ENCODE measurements around the gene NRCAM. TPM values are rescaled to one million over a fixed set of nuclear protein-coding genes. Genes with fewer than 3 reads are reported as not detected.

The NRCAM gene
- total RNA-seq, 1 donor from 2014 or later: 0.14 TPM

- Histone ChIP-seq H3K36me3 (no peaks in the 10 kb centered on the region), H3K4me3 (no peak overlapping the region), H3K27ac (replicated peaks) (no peak overlapping the region), H3K9me3 (replicated peaks) (no peaks in the 10 kb centered on the region), H3K4me1 (no peaks in the 10 kb centered on the region), H3K27me3 (ENCODE audit: low read depth) (peaks cover 6% of the 10 kb centered on the region)
- DNase-seq: no peak
- intact Hi-C loops (cut with micrococcal nuclease): no loop called here
- no peak for TF ChIP-seq CTCF (IDR thresholded peaks at IDR 0.05; ENCODE audit: borderline replicate concordance)
Measured at GRCh38 chr7:108197371-108198091, 258.7 kb downstream of the NRCAM start.

DNA sequence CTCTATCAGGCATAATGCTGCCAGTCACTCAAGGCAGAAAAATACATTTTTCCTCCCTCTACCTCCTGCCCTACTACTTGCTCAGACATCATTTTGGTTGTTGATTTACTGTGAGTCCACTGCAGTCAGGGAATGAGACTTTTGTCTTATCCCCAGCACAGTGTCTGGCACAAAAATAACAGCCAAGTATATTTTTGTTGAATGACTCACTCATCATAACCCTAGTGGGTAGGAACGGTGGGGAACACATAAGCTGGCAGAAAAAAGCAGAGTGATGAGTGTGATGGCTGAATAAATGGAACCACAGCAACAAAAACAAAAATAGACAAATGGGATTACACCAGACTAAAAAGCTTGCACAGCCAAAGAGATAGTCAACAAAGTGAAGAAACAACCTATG, 260.2 kb downstream of the NRCAM start:
- Histone ChIP-seq H3K4me1 (no peaks in the 10 kb centered on the region), H3K27ac (replicated peaks) (no peak overlapping the region), H3K9me3 (replicated peaks) (no peaks in the 10 kb centered on the region), H3K36me3 (no peaks in the 10 kb centered on the region), H3K4me3 (no peak overlapping the region), H3K27me3 (ENCODE audit: low read depth) (no peaks in the 10 kb centered on the region)
- TF ChIP-seq CTCF (IDR thresholded peaks at IDR 0.05; ENCODE audit: borderline replicate concordance): no peak
- intact Hi-C loops (cut with micrococcal nuclease): no loop called here
- DNase-seq: no peak

DNA sequence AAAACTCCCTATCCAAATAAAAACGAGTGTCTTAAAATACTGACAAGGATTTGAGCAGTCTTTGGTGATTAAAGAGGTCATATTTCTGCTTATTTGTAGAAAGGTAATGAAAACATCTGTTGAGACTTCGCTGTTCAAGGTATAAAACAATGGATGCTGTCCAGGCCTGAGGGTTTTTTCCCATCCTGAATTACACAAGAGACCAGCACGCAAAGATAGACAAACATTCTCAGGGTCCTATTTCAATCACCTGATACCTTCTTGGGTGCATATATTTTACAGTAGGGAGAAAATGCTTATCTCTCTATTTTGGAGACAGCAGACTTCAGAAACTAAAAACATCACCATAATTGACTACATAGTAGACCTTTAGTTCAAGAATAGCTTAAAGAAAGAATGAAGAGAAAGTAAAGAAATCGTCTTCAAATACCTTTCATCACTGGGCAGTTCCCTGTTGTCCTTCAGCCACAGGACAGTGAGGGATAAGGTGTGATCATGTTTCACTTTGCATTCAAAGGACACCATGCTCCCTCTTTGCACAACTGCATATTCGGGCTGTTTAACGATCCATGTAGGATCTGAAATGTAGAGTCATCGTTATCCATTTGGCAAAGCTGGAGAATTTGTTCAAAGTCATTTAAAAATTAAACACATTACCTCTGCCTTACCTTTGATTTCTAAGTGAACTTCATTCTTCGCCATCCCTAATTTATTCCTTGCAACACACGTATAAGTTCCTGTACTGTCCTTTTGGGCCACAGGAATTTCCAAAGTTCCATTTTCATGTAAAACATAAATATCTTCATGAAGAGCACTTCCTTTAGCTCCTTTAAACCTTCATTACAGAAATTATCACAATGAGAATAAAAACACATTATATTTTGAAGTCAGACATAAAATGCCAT, 262.4 kb downstream of the NRCAM start:
- H3K4me1 ChIP-seq: no peaks in the 10 kb centered on the region
- no peak for DNase-seq
- no peaks in the 10 kb centered on the region for H3K9me3 ChIP-seq (replicated peaks)
- no peaks in the 10 kb centered on the region for H3K27me3 ChIP-seq (ENCODE audit: low read depth)
- H3K4me3 ChIP-seq: no peak overlapping the region
- intact Hi-C loops (cut with micrococcal nuclease): no loop called here
- H3K27ac ChIP-seq (replicated peaks): no peak overlapping the region
- TF ChIP-seq CTCF (IDR thresholded peaks at IDR 0.05; ENCODE audit: borderline replicate concordance): no peak
- no peaks in the 10 kb centered on the region for H3K36me3 ChIP-seq

GRCh38 chr7:108190891-108191290, 265.3 kb downstream of the NRCAM start:
- intact Hi-C loops (cut with micrococcal nuclease): no loop called here
- no peak for DNase-seq
- TF ChIP-seq CTCF (IDR thresholded peaks at IDR 0.05; ENCODE audit: borderline replicate concordance): no peak

DNA sequence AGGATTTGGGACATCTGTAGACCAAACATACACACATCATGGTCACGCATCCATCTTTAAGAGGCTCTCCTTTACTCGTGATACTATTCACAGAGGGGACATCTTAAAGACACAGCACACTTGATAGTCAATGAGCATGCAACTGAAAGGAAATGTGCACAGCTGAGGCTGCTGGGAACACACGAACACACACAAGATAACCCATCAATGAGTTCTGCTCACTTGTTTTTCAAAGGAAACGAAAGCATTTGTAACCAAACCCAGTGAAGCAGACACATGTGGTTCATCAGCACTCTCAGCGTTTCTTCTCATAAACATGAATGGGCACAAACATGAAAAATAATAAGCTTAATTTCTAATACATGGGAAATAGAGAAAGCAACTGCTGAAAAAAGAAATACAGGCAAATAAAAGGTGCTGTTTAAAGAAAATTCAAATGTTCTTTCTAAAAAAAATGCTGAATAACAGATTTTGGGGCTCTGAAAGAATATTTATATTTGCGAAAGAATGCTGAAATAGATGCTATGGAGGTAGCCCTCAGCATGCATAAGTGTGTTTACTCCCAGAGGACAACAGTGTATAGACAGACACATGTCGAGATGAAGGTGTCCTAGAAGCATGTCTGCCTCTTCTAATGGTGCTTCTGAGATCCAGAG, 266.4 kb downstream of the NRCAM start:
- H3K36me3 ChIP-seq: no peaks in the 10 kb centered on the region
- no peaks in the 10 kb centered on the region for H3K4me1 ChIP-seq
- H3K4me3 ChIP-seq: no peak overlapping the region
- H3K9me3 ChIP-seq (replicated peaks): no peaks in the 10 kb centered on the region
- TF ChIP-seq CTCF (IDR thresholded peaks at IDR 0.05; ENCODE audit: borderline replicate concordance): no peak
- no peak for DNase-seq
- no peaks in the 10 kb centered on the region for H3K27me3 ChIP-seq (ENCODE audit: low read depth)
- intact Hi-C loops (cut with micrococcal nuclease): no loop called here
- H3K27ac ChIP-seq (replicated peaks): no peak overlapping the region

More at GRCh38 chr7:108190891-108191290, 265.3 kb downstream of the NRCAM start:
- no peaks in the 10 kb centered on the region for H3K9me3 ChIP-seq (replicated peaks)
- no peaks in the 10 kb centered on the region for H3K36me3 ChIP-seq
- H3K4me3 ChIP-seq: no peak overlapping the region
- no peak overlapping the region for H3K27ac ChIP-seq (replicated peaks)
- no peaks in the 10 kb centered on the region for H3K4me1 ChIP-seq
- H3K27me3 ChIP-seq (ENCODE audit: low read depth): no peaks in the 10 kb centered on the region
